ENCODE data around the gene SLC2A9.

DNA sequence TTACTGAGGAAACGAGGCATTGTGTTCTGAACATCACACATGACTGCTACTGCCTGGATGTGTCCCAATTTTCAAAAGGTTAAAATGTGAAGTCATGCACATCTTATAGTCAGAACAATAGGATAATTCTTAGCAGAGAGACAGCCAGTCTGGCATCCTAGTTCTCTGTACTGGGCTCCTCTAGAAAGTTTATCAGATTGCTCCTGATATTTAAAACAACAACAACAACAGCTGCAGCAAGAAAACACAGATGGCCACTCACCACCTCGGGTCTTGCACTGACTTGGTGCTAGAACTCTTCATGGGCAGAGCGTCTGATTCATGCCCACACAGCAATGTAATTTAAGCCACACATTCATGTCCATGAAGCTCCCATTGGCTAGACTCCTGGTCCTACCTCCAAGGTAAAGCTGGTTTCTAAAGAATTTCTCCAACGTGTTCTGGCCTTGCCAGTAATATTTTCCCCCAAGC is 33.3 kb upstream of the SLC2A9 start:
- TF ChIP-seq, protein P1, sequence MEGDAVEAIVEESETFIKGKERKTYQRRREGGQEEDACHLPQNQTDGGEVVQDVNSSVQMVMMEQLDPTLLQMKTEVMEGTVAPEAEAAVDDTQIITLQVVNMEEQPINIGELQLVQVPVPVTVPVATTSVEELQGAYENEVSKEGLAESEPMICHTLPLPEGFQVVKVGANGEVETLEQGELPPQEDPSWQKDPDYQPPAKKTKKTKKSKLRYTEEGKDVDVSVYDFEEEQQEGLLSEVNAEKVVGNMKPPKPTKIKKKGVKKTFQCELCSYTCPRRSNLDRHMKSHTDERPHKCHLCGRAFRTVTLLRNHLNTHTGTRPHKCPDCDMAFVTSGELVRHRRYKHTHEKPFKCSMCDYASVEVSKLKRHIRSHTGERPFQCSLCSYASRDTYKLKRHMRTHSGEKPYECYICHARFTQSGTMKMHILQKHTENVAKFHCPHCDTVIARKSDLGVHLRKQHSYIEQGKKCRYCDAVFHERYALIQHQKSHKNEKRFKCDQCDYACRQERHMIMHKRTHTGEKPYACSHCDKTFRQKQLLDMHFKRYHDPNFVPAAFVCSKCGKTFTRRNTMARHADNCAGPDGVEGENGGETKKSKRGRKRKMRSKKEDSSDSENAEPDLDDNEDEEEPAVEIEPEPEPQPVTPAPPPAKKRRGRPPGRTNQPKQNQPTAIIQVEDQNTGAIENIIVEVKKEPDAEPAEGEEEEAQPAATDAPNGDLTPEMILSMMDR (IDR thresholded peaks at IDR 0.05): no peak
- TF ChIP-seq POLR2A (IDR thresholded peaks at IDR 0.05): no peak
